K562 (cell line): ENCODE results near the gene TTLL10. TPM values are rescaled to one million over a fixed set of nuclear protein-coding genes. Genes with fewer than 3 reads are reported as not detected.

Source experiments
- ATAC-seq: fragments of 200-7000 bp; cut with Tn5 transposase; 3 replicates; pipeline ENCODE4 v1.9.1; 2020; ENCODE audit warnings: moderate library complexity
- BruUV-seq: library from RNA; stranded (reverse); fragments of 400-500 nt; replicated peaks from 2 replicates; lab custom pipeline; 2021; lab: Mats Ljungman, UMichigan
- CTCF ChIA-PET: fragments of 300-600 bp; formaldehyde crosslinking; extraction: SDS; loops from one replicate; lab custom pipeline; 2021; ENCODE audit warnings: low intra/inter-chr PET ratio; lab: Yijun Ruan, JAX
- POLR2A ChIA-PET: fragments of 300-600, 350-650 bp; sonication (Branson Sonifier 250); formaldehyde crosslinking; extraction: SDS; loops from one replicate; lab custom pipeline; 2021; ENCODE audit warnings: antibody characterized with exemption, inconsistent platforms; lab: Yijun Ruan, JAX
- DNase-seq, 4 experiments: peaks; one replicate each; pipeline versions ENCODE4 v3.0.0 to v3.0.0-alpha.2; 2011 to 2018; ENCODE audit warnings: low spot score in 3 of 4, mixed read lengths in 3 of 4; ENCODE audit errors: extremely low read depth in 1 of 4
- FAIRE-seq: peaks from 2 replicates; lab custom pipeline; 2011; peaks lifted over from hg19 to GRCh38; lab: Jason Lieb, UNC
- H2AFZ ChIP-seq: 2 replicates; pipeline ENCODE4 v1.6.0; 2011; ENCODE audit warnings: low read depth, low read length, control low read depth, inconsistent platforms
- H3K27ac ChIP-seq: fragments of 200-600 bp; 3 replicates; pipeline ENCODE4 v1.8.0; 2011; ENCODE audit warnings: low read depth, mild to moderate bottlenecking, control low read depth, inconsistent platforms, low read length, moderate library complexity, mixed read lengths; ENCODE audit errors: extremely low read depth
- H3K27me3 ChIP-seq, 2 experiments: fragments of 300-600 bp in 1 of 2; 2 replicates in 1 of 2; 3 replicates in 1 of 2; pipeline versions ENCODE4 v1.6.0 to v1.8.0; 2011; ENCODE audit warnings: inconsistent platforms in 2 of 2, low read length in 2 of 2, mild to moderate bottlenecking in 1 of 2, mixed read lengths in 1 of 2, moderate library complexity in 1 of 2; ENCODE audit not compliant: control insufficient read depth in 2 of 2, insufficient read depth in 2 of 2
- H3K36me3 ChIP-seq: fragments of 300-600 bp; 3 replicates; pipeline ENCODE4 v1.8.0; 2011; ENCODE audit warnings: mild to moderate bottlenecking, low read length, inconsistent platforms; ENCODE audit not compliant: control insufficient read depth, insufficient read depth
- H3K4me1 ChIP-seq, 2 experiments: fragments of 200-600 bp in 1 of 2; replicated peaks in 1 of 2; 2 replicates in 1 of 2; 3 replicates in 1 of 2; pipeline versions ENCODE4 v1.5.1 to v1.8.0; 2011; ENCODE audit warnings: inconsistent platforms in 2 of 2, low read length in 2 of 2, mild to moderate bottlenecking in 1 of 2, mixed read lengths in 1 of 2, moderate library complexity in 1 of 2; ENCODE audit not compliant: control insufficient read depth in 2 of 2, insufficient read depth in 2 of 2
- H3K4me2 ChIP-seq: 2 replicates; pipeline ENCODE4 v1.6.1; 2011; ENCODE audit warnings: low read length, control low read depth, inconsistent platforms, mixed read lengths; ENCODE audit not compliant: insufficient read depth
- H3K4me3 ChIP-seq: fragments of 200-600 bp; sonication (generic), shearing (Covaris generic); 2 replicates; pipeline ENCODE4 v1.5.1; 2016; ENCODE audit warnings: control low read depth, inconsistent platforms
- H3K79me2 ChIP-seq: fragments of 200-600 bp; 3 replicates; pipeline ENCODE4 v1.8.0; 2011; ENCODE audit warnings: low read length, inconsistent platforms; ENCODE audit not compliant: control insufficient read depth, insufficient read depth
- H3K9ac ChIP-seq, 2 experiments: 2 replicates each; pipeline versions ENCODE4 v1.6.0 to v1.6.1; 2011; ENCODE audit warnings: low read depth in 2 of 2, low read length in 2 of 2, control low read depth in 1 of 2, inconsistent platforms in 1 of 2, mild to moderate bottlenecking in 1 of 2, mixed read lengths in 1 of 2; ENCODE audit not compliant: insufficient read depth in 1 of 2
- H3K9me1 ChIP-seq: one replicate; pipeline ENCODE4 v1.6.0; 2011; ENCODE audit warnings: inconsistent platforms, mild to moderate bottlenecking, low read length, moderate library complexity; ENCODE audit not compliant: control insufficient read depth, insufficient read depth
- H3K9me3 ChIP-seq: replicated peaks from 2 replicates; pipeline ENCODE4 v1.5.1; 2011; ENCODE audit warnings: low read depth, low read length, inconsistent platforms; ENCODE audit not compliant: control insufficient read depth, insufficient read depth
- H4K20me1 ChIP-seq: replicated peaks from 2 replicates; pipeline ENCODE4 v1.6.1; 2011; ENCODE audit warnings: low read length, inconsistent platforms, mixed read lengths; ENCODE audit not compliant: control insufficient read depth, insufficient read depth
- TFAM ChIP-seq: fragments of 250-450 bp; sonication (Bioruptor Pico); conservative IDR thresholded peaks from 2 replicates; pipeline ENCODE4 v1.5.0; 2021; ENCODE audit warnings: mild to moderate bottlenecking, moderate library complexity
- ZBTB33 ChIP-seq: sonication (generic); formaldehyde crosslinking; IDR thresholded peaks from 2 replicates; pipeline ENCODE4 v1.8.1; 2023; ENCODE audit warnings: mild to moderate bottlenecking, missing genetic modification reagents
- WGBS: fragments of 100-300 bp; shearing (Covaris generic); methylation state at CpG from one replicate; pipeline ENCODE4 v1.1.6; 2016; ENCODE audit warnings: low coverage, mixed read lengths; ENCODE audit not compliant: insufficient coverage; ENCODE audit errors: missing lambda C conversion rate; 5-methylcytosine and 5-hydroxymethylcytosine counted together
- in situ Hi-C: fragments of 300-500 bp; cut with MboI; formaldehyde crosslinking; loops from 4 replicates; pipeline ENCODE4 v1.15.0; 2018; ENCODE audit warnings: inconsistent platforms, mixed read lengths
- intact Hi-C: fragments of 100-400 bp; cut with micrococcal nuclease; formaldehyde crosslinking; loops from 2 replicates; pipeline ENCODE4 v1.14.2; 2022
- polyA plus RNA-seq, 8 experiments: library from polyadenylated mRNA; depleted of rRNA in 4 of 8; stranded (reverse) in 5 of 8; unstranded in 3 of 8; fragments of >200 nt; fragmentation: Nextera tagmentation in 2 of 8; fragmentation: Illumina TruSeq in 1 of 8; extraction: Ambion mirVana in 2 of 8; extraction: Trizol in 1 of 8; gene quantifications; 2 replicates each; pipeline versions ENCODE4 v1.2.1 to v1.2.3, GENCODE V29; 2011 to 2014; ENCODE audit warnings: inconsistent platforms in 1 of 8, missing spikeins in 1 of 8
- total RNA-seq, 7 experiments: library from RNA; depleted of rRNA in 6 of 7; stranded (reverse); fragments of >200 nt in 6 of 7; fragmentation: Illumina TruSeq in 2 of 7; extraction: Trizol in 2 of 7; gene quantifications; 2 replicates each; pipeline versions ENCODE4 v1.2.1 to v1.2.3, GENCODE V29; 2011 to 2021; ENCODE audit warnings: low replicate concordance in 1 of 7

TTLL10 gene
- total and polyA plus RNA-seq, 9 of the 15 experiments (the other 6 are each of a cell fraction or from before 2014, with no cell fraction given): not detected

- no peaks in the 10 kb centered on the region for H3K79me2 ChIP-seq
- ChIA-PET POLR2A (interaction anchor here (0.6 kb wide), 2 partner anchors 67 to 224 kb away, joined by 3 to 4 read pairs; partner anchors contain the start of gene UBE2J2), CTCF (no interaction called here)
- H3K9ac ChIP-seq: 0 out of 4 replicates have a peak within 1 kb of the TSS, but pooled peaks of 1 of the 2 experiments have one; percentile 55
- intact Hi-C loops (loop anchor here (5.0 kb wide), 1 partner anchor 84 kb away; no protein-coding TSS in a partner anchor), in situ Hi-C loops (no loop called here)
- ATAC-seq: no peak
- no peak within 1 kb of the TSS for H3K4me2 ChIP-seq
- TF ChIP-seq TFAM (CRISPR knock-in tag) (no peak), ZBTB33 (peak; percentile 40; the same call in 1 of the 2 replicates)
- no TSS peak for BruUV-seq
- no peak within 1 kb of the TSS for H2AFZ ChIP-seq
- H3K9me1 ChIP-seq: no peaks in the 10 kb centered on the region
- DNase-seq: no peak
- H3K36me3 ChIP-seq: no peaks in the 10 kb centered on the region
- no peaks in the 10 kb centered on the region for H4K20me1 ChIP-seq
- no peak within 1 kb of the TSS for H3K27ac ChIP-seq
- WGBS: 44% methylated on average over 35 of the region's 49 CpGs
- no peak within 1 kb of the TSS for H3K4me3 ChIP-seq
- FAIRE-seq: no peak
- H3K27me3 ChIP-seq: no peaks in the 10 kb centered on the region
- H3K4me1 ChIP-seq: peaks cover 13 to 91% of the 10 kb centered on the region in 2 experiments; a peak in 4 of 5 replicates
- H3K9me3 ChIP-seq: no peaks in the 10 kb centered on the region
Observed at GRCh38 chr1:1206376-1206965, 32.8 kb downstream of the TTLL10 start, which contains the start of gene TNFRSF18. TSS of gene TNFRSF18 (minus strand) at chr1:1206592. CDS start at chr1:1206571, 21 bp downstream.
